SHP77 treated with DMSO at 0.1 percent for 48 hours (cell line): ENCODE measurements around the gene SLC22A5.
"Not testable (repeated sequence)": the region's sequence is repeated elsewhere in the genome, so short reads cannot be mapped to it uniquely, and the experiment has no call there.

ENCODE experiments used
- DNase-seq: peaks from one replicate; lab custom pipeline; 2025; lab: John Stamatoyannopoulos, UW

The SLC22A5 gene

GRCh38 chr5:132413567-132413966 is 44.1 kb downstream of the SLC22A5 start:
- DNase-seq, result no peak

- DNase-seq, result no peak
Observed at GRCh38 chr5:132414634-132415378, 45.3 kb downstream of the SLC22A5 start.

GRCh38 chr5:132415516-132415915 is 46.0 kb downstream of the SLC22A5 start:
- not testable (repeated sequence) for DNase-seq

GRCh38 chr5:132416306-132417009 is 46.9 kb downstream of the SLC22A5 start:
- no peak for DNase-seq

- DNase-seq, result no peak
Observed at GRCh38 chr5:132417010-132417439, 47.5 kb downstream of the SLC22A5 start.

GRCh38 chr5:132417461-132417860 is 48.0 kb downstream of the SLC22A5 start:
- no peak for DNase-seq

GRCh38 chr5:132417889-132418485 is 48.5 kb downstream of the SLC22A5 start:
- no peak for DNase-seq

- no peak for DNase-seq
Observed at GRCh38 chr5:132418881-132419280, 49.4 kb downstream of the SLC22A5 start.

GRCh38 chr5:132419502-132420468 is 50.3 kb downstream of the SLC22A5 start:
- DNase-seq, result peak; percentile 59

GRCh38 chr5:132420706-132421272 is 51.3 kb downstream of the SLC22A5 start:
- DNase-seq, result no peak

- DNase-seq, result no peak
Observed at GRCh38 chr5:132421462-132421861, 52.0 kb downstream of the SLC22A5 start.

GRCh38 chr5:132422720-132423437 is 53.4 kb downstream of the SLC22A5 start:
- DNase-seq, result no peak

- no peak for DNase-seq
Observed at GRCh38 chr5:132423438-132423898, 54.0 kb downstream of the SLC22A5 start.

- DNase-seq, result no peak
Observed at GRCh38 chr5:132424167-132424880, 54.8 kb downstream of the SLC22A5 start.

GRCh38 chr5:132425009-132425937 is 55.8 kb downstream of the SLC22A5 start:
- DNase-seq, result no peak

GRCh38 chr5:132425975-132426524 is 56.5 kb downstream of the SLC22A5 start:
- no peak for DNase-seq

GRCh38 chr5:132426525-132427138 is 57.1 kb downstream of the SLC22A5 start:
- no peak for DNase-seq
